Ishikawa (cell line): ENCODE measurements around the gene SPESP1.

Source experiments
- CEBPB ChIP-seq: IDR thresholded peaks from 2 replicates; pipeline ENCODE4 v1.6.1; 2012
- CREB1 ChIP-seq: IDR thresholded peaks from 2 replicates; pipeline ENCODE4 v1.6.1; 2012; ENCODE audit warnings: low read depth
- EGR1 ChIP-seq: IDR thresholded peaks from 2 replicates; pipeline ENCODE4 v1.6.1; 2012
- EP300 ChIP-seq: IDR thresholded peaks from 2 replicates; pipeline ENCODE4 v1.6.1; 2012; ENCODE audit warnings: borderline replicate concordance
- FOXM1 ChIP-seq: IDR thresholded peaks from 2 replicates; pipeline ENCODE4 v1.6.1; 2012; ENCODE audit warnings: low read depth, borderline replicate concordance
- MAX ChIP-seq: IDR thresholded peaks from 2 replicates; pipeline ENCODE4 v1.6.1; 2012
- NFIC ChIP-seq: IDR thresholded peaks from 2 replicates; pipeline ENCODE4 v1.6.1; 2012
- RAD21 ChIP-seq: IDR thresholded peaks from 2 replicates; pipeline ENCODE4 v1.6.1; 2012; ENCODE audit warnings: low read depth
- REST ChIP-seq: IDR thresholded peaks from 2 replicates; pipeline ENCODE4 v1.6.1; 2012; ENCODE audit warnings: low read depth, mild to moderate bottlenecking
- TAF1 ChIP-seq: IDR thresholded peaks from 2 replicates; pipeline ENCODE4 v1.6.1; 2012; ENCODE audit warnings: low read depth, mild to moderate bottlenecking
- TCF12 ChIP-seq: IDR thresholded peaks from 2 replicates; pipeline ENCODE4 v1.6.1; 2012; ENCODE audit warnings: low read depth
- TEAD4 ChIP-seq: IDR thresholded peaks from 2 replicates; pipeline ENCODE4 v1.6.1; 2012
- USF1 ChIP-seq: IDR thresholded peaks from 2 replicates; pipeline ENCODE4 v1.6.1; 2012
- YY1 ChIP-seq: IDR thresholded peaks from 2 replicates; pipeline ENCODE4 v1.6.1; 2012; ENCODE audit warnings: low read depth
- ZBTB7A ChIP-seq: IDR thresholded peaks from 2 replicates; pipeline ENCODE4 v1.6.1; 2012; ENCODE audit warnings: low read depth

Gene SPESP1

GRCh38 chr15:68969298-68969697 is 39.0 kb downstream of the SPESP1 start:
- TF ChIP-seq CREB1, result no peak

GRCh38 chr15:68972201-68973065 is 42.1 kb downstream of the SPESP1 start:
- TF ChIP-seq EP300, result no peak
- TF ChIP-seq CEBPB, result no peak
- TF ChIP-seq ZBTB7A, result no peak
- no peak for TF ChIP-seq REST
- no peak for TF ChIP-seq CREB1
- no peak for TF ChIP-seq FOXM1
- no peak for TF ChIP-seq TAF1
- TF ChIP-seq TEAD4, result no peak
- no peak for TF ChIP-seq USF1
- no peak for TF ChIP-seq YY1
- TF ChIP-seq NFIC, result no peak
- TF ChIP-seq RAD21, result no peak
- TF ChIP-seq EGR1, result no peak
- no peak for TF ChIP-seq TCF12

GRCh38 chr15:68979006-68979405 is 48.7 kb downstream of the SPESP1 start:
- TF ChIP-seq YY1, result no peak
- TF ChIP-seq EP300, result no peak
- TF ChIP-seq FOXM1, result no peak
- no peak for TF ChIP-seq ZBTB7A
- TF ChIP-seq EGR1, result no peak
- no peak for TF ChIP-seq MAX
- TF ChIP-seq RAD21, result no peak
- no peak for TF ChIP-seq CREB1
- TF ChIP-seq REST, result no peak
- TF ChIP-seq TCF12, result no peak
- no peak for TF ChIP-seq NFIC
- TF ChIP-seq CEBPB, result no peak
- TF ChIP-seq TEAD4, result no peak
- no peak for TF ChIP-seq USF1
- no peak for TF ChIP-seq TAF1

- TF ChIP-seq ZBTB7A, result no peak
- TF ChIP-seq FOXM1, result no peak
- TF ChIP-seq CEBPB, result no peak
- no peak for TF ChIP-seq EGR1
- no peak for TF ChIP-seq TCF12
- no peak for TF ChIP-seq TAF1
Measured at GRCh38 chr15:68979816-68980215, 49.5 kb downstream of the SPESP1 start.

GRCh38 chr15:68980786-68981185 is 50.5 kb downstream of the SPESP1 start:
- TF ChIP-seq REST, result no peak
- TF ChIP-seq MAX, result no peak
- no peak for TF ChIP-seq TEAD4
